Hindlimb muscle (tissue), 1 donor: ENCODE measurements around the gene OGFR. TPM values are rescaled to one million over a fixed set of nuclear protein-coding genes. Genes with fewer than 3 reads are reported as not detected.

Source experiments
- DNase-seq: peaks from one replicate; pipeline ENCODE4 v3.0.0-alpha.2; 2013
- polyA plus RNA-seq: library from polyadenylated mRNA; unstranded; fragments of 120-200 nt; gene quantifications from one replicate; pipeline ENCODE4 v1.2.1, GENCODE V29; 2013; ENCODE audit not compliant: insufficient read length

Gene OGFR
- polyA plus RNA-seq, 1 donor: 21.9 TPM

DNA sequence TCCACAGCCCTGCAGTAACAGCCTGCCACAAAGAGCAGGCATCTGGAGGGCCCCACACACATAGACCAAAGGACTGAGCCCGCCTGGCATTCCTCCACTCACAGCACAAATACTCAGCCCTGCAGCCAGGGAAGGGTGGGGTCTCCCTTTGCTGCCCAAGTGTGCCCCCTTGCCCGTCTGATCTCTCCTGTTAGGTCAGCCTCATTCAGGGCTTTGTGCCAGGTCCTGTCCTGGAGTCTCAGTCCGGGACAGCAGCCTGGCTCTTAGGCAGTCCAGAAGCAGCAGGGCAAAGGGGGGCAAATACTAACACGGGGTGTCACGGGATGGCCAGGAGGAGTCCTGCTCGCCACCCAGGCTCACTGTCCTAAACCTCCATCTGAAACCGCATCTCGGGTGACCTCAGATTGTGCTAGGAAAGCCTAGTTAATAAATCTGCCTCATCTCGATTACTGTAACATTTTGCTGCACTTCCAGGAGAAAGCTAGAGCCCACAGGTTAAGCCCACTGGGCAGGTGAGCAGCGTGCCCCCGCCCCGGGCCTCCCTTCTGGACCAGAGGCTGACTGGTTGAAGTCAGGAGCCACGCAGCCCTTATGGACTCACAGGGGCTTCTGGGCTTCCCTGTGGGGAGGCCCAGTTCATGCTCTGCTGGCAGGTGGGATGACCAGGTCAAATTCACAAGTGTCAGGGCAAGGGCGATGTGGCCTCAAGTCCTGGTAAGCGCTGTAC, 3.2 kb upstream of the OGFR start:
- no peak for DNase-seq

- DNase-seq: no peak
Measured at GRCh38 chr20:62802026-62802712, 2.5 kb upstream of the OGFR start.

- no peak for DNase-seq
Measured at GRCh38 chr20:62804021-62804626, 511 bp upstream of the OGFR start.

- DNase-seq: no peak
Measured at GRCh38 chr20:62805155-62805710, 598 bp downstream of the OGFR start.

DNA sequence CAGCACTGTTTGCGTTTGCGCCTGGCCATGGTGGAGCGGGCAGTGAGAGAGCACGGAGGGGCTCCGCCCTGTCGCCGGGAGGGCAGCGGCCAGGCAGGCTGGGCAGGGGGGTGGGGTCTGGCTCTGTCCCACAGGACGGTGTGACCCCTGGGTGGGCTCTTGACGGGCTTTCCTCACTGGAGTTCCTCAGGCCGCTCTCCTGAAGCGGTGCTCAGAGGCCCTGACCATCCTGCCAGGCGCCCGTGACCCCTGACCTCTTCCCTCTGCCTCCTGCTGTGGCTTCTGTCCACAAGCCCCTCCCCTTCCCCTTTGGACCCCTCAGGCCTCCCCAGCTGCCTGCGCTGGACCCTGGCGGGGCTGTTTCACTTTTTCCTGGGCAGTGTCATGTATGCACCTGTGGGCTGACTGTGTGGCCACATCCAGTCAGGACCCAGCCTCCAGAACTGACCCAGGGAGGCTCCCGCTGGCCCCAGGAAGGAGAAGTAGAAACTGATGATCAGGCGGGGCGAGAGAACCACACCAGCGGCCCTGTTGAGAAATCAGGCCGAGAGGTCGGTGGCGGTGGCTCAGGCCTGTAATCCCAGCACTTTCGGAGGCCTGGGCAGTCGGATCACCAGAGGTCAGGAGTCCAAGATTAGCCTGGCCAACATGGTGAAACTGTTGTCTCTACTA, 1.2 kb downstream of the OGFR start:
- no peak for DNase-seq

DNA sequence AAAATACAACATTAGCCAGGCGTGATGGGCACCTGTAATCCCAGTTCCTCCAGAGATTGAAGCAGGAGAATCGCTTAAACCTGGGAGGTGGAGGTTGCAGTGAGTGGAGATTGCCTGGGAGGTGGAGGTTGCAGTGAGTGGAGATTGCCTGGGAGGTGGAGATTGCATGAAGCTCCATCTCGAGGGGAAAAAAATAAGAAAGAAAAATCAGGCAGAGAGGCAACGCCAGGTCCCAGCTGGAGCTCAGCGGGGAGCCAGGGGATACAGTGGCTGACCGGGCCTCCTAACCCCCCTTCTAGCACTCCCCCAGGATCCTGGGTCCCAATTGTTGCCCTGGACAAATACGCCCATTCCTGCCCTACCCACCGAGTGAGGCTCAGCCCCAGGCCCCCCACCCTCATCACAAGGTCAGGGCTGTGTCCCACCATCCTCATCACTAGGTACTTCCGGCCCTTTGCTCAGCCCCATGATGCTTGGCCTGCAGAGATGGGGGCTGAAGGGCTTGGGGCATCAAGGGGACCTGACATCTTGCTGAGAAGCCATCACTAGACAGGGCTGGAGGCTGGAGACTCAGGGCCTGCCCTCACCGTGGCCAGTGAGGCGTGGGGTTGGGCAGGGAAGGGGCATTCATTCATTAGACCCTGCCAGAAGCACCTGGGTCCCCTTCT, 1.9 kb downstream of the OGFR start:
- DNase-seq: no peak

- no peak for DNase-seq
Measured at GRCh38 chr20:62807444-62808210, 3.0 kb downstream of the OGFR start.

- DNase-seq: peak; percentile 61
Measured at GRCh38 chr20:62808211-62808865, 3.7 kb downstream of the OGFR start.

DNA sequence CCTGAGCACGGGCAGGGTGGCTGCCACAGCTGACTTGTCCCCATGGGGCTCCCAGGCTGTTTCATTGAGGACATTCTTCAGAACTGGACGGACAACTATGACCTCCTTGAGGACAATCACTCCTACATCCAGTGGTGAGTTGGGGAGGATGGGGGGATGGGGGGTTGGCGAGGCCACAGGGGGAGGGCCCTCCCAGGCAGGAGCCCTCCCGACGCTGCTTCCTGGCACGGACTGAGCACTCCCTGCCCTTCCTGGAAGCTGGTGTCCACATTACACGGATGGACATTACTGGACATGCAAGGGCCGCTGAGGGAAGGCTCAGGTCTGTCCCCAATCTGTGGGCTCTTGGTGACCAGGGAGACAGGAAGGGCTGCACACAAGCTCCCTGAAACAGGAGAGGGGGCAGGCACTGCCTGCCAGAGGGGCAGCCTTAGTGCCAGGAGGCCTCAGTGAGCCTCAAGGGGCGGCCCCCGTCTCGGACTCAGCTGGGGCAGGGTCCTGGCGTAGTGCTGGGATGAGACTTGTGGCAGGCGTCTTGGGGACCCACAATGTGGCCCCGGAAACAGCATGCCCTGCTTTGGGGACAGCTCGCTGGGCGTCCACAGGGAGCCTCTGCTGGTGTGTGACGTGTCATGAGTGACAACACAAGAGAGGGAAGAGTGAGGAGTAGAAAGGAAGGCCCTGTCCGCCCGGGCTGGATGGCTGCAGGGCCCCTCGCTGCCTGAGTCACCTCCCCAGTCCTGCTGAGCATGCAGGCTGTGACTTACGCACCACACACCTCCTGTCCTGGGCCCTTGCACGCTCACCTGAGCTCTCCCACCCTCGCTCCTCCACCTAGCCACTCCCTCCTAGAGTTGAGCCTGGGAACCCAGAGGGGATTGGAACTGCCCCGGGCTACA, 5.1 kb downstream of the OGFR start:
- no peak for DNase-seq

- no peak for DNase-seq
Measured at GRCh38 chr20:62811320-62811719, 6.7 kb downstream of the OGFR start.

GRCh38 chr20:62811720-62812119, 7.1 kb downstream of the OGFR start:
- DNase-seq: no peak

- DNase-seq: no peak
Measured at GRCh38 chr20:62812181-62812906, 7.7 kb downstream of the OGFR start.

GRCh38 chr20:62812907-62813200, 8.2 kb downstream of the OGFR start:
- DNase-seq: no peak

- no peak for DNase-seq
Measured at GRCh38 chr20:62813588-62813987, 9.0 kb downstream of the OGFR start.

GRCh38 chr20:62814060-62814708, 9.5 kb downstream of the OGFR start:
- no peak for DNase-seq

DNA sequence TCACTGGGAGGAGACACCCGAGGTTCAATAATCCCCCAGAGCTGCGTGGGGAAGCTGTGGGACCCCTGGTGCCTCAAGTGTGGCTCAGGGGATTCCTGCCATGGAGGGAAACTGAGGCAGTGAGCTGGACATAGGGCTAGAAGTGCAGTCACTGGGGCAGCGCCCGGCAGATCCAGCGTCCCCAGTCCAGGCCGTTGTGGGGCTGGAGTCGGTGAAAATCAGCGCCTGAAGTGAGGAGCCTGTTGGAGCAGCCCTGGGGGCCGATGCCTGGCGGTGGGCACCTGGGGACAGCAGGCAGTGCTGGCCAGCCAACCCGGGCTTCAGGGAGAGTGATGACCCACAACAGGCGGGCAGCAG, 10.1 kb downstream of the OGFR start:
- DNase-seq: no peak

DNA sequence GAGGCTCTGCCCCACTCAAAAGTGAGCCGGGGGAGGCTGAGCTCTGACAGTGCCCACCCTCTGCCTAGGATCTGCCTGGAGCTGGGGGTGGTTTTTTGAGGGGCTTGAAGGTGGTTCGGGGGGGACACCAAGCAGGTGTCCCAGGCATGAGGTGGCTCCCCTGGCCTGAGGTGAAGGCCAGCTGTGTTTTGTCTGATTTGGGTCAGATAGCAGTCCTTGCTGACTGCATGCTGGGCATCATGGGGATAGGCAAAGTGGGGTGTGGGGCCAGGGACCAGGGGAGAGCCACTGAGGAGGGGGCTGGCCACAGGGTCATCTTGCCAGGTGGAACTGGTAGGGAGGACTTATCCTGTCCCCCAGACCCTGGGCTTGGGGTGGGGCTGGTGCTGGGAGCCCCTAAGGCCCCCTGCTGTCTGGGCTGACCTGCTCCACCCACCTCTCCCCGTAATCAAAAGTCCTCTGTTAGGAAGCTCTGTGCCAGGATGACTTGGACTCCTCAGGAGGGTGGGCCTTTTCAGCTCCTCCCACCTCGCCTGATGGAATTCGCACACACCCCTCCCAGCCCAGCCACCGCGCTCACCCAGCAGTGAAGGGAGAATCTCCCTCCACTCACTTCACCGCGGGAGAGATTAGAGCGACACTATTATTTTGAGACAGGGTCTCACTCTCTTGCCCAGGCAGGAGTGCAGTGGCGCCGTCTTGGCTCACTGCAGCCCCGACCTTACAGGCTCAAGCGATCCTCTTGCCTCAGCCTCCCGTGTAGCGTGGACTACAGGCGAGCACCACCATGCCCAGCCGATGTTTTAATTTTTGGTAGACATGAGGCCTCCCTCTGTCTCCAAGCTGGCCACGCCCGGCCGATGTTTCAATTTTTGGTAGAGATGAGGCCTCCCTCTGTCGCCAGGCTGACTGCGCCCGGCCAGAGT, 10.7 kb downstream of the OGFR start:
- no peak for DNase-seq
